ENCODE results near the gene LPP.
A peak's percentile ranks its signal among the peaks of the same experiment; 100 is the strongest.

The LPP gene

GRCh38 chr3:188139466-188139865, 14.5 kb upstream of the LPP start:
- no peak for DNase-seq

GRCh38 chr3:188146219-188146618, 7.7 kb upstream of the LPP start:
- DNase-seq = no peak

GRCh38 chr3:188147782-188148181, 6.2 kb upstream of the LPP start:
- no peak for DNase-seq

- DNase-seq = no peak
Measured at GRCh38 chr3:188148318-188148717, 5.6 kb upstream of the LPP start.

GRCh38 chr3:188149587-188149986, 4.4 kb upstream of the LPP start:
- DNase-seq = no peak

GRCh38 chr3:188150982-188151381, 3.0 kb upstream of the LPP start:
- no peak for DNase-seq

- no peak for DNase-seq
Measured at GRCh38 chr3:188151438-188151837, 2.5 kb upstream of the LPP start.

GRCh38 chr3:188152660-188153436, 1.1 kb upstream of the LPP start:
- peak; percentile 82 for DNase-seq

GRCh38 chr3:188153437-188154013, 432 bp upstream of the LPP start:
- DNase-seq = peak; percentile 90

GRCh38 chr3:188154809-188155574, 1.0 kb downstream of the LPP start:
- DNase-seq = no peak

GRCh38 chr3:188156056-188156455, 2.1 kb downstream of the LPP start:
- no peak for DNase-seq

GRCh38 chr3:188157407-188157806, 3.5 kb downstream of the LPP start:
- DNase-seq = no peak

- no peak for DNase-seq
Measured at GRCh38 chr3:188157971-188158370, 4.0 kb downstream of the LPP start.

GRCh38 chr3:188158731-188159310, 4.9 kb downstream of the LPP start:
- no peak for DNase-seq

GRCh38 chr3:188160751-188161150, 6.8 kb downstream of the LPP start:
- DNase-seq = no peak

GRCh38 chr3:188164248-188164687, 10.3 kb downstream of the LPP start:
- DNase-seq = no peak

- DNase-seq = no peak
Measured at GRCh38 chr3:188165596-188165995, 11.6 kb downstream of the LPP start.

- no peak for DNase-seq
Measured at GRCh38 chr3:188166441-188166840, 12.5 kb downstream of the LPP start.

GRCh38 chr3:188168186-188168585, 14.2 kb downstream of the LPP start:
- no peak for DNase-seq

- no peak for DNase-seq
Measured at GRCh38 chr3:188168648-188169047, 14.7 kb downstream of the LPP start.

GRCh38 chr3:188169830-188170455, 16.0 kb downstream of the LPP start:
- DNase-seq = no peak

GRCh38 chr3:188170461-188171459, 16.8 kb downstream of the LPP start:
- no peak for DNase-seq

All from left hindlimb (tissue), 1 donor.